Cardiac muscle cell (in vitro differentiated cells and primary cell): ENCODE measurements around the gene NPL. TPM values are rescaled to one million over a fixed set of nuclear protein-coding genes. Genes with fewer than 3 reads are reported as not detected.

ENCODE experiments used
- DNase-seq, 2 donors: peaks; one replicate each; pipeline versions ENCODE4 v3.0.0 to v3.0.0-alpha.2; 2010 to 2017; ENCODE audit warnings: low read depth in 1 of 2, low spot score in 1 of 2
- H3K27ac ChIP-seq: fragments of 200-600 bp; sonication (generic); 2 replicates; pipeline ENCODE4 v1.5.1; 2016
- H3K27me3 ChIP-seq: fragments of 200-600 bp; sonication (generic); 2 replicates; pipeline ENCODE4 v1.6.0; 2016; ENCODE audit warnings: control low read depth
- H3K36me3 ChIP-seq: fragments of 200-600 bp; sonication (generic); 2 replicates; pipeline ENCODE4 v1.5.1; 2016; ENCODE audit warnings: control low read depth
- H3K4me1 ChIP-seq: fragments of 200-600 bp; sonication (generic); 2 replicates; pipeline ENCODE4 v1.8.1; 2017; ENCODE audit warnings: low read depth, mild to moderate bottlenecking, mixed run types
- H3K4me3 ChIP-seq: fragments of 200-600 bp; sonication (generic); 2 replicates; pipeline ENCODE4 v1.5.1; 2016; ENCODE audit warnings: mild to moderate bottlenecking
- H3K9me3 ChIP-seq: fragments of 200-600 bp; sonication (generic); 2 replicates; pipeline ENCODE4 v1.5.1; 2017; ENCODE audit warnings: low read depth, mild to moderate bottlenecking, control low read depth
- CTCF ChIP-seq: IDR thresholded peaks from 2 replicates; pipeline ENCODE4 v1.5.1; 2012; ENCODE audit warnings: low read depth, mild to moderate bottlenecking, low read length
- polyA plus RNA-seq: library from polyadenylated mRNA; unstranded; fragments of >200 nt; fragmentation: Nextera tagmentation; extraction: Ambion mirVana; gene quantifications from 2 replicates; pipeline ENCODE4 v1.2.1, GENCODE V29; 2016
- total RNA-seq: library from RNA; depleted of rRNA; stranded (reverse); fragments of >200 nt; gene quantifications from 2 replicates; pipeline ENCODE4 v1.2.3, GENCODE V29; 2016

NPL gene
- total and polyA plus RNA-seq, 2 experiments from 2014 or later = 0.66 to 1.9 TPM

GRCh38 chr1:182786223-182786994 lies 3.2 kb upstream of the NPL start:
- TF ChIP-seq CTCF = peak; percentile 87

GRCh38 chr1:182786995-182787324 lies 2.6 kb upstream of the NPL start:
- H3K4me1 ChIP-seq = no peaks in the 10 kb centered on the region
- H3K36me3 ChIP-seq = no peaks in the 10 kb centered on the region
- no peak for TF ChIP-seq CTCF
- no peak overlapping the region for H3K27ac ChIP-seq
- H3K27me3 ChIP-seq = peaks cover 26% of the 10 kb centered on the region
- H3K9me3 ChIP-seq = no peaks in the 10 kb centered on the region
- no peak overlapping the region for H3K4me3 ChIP-seq
- DNase-seq = no peak

More at GRCh38 chr1:182786223-182786994, 3.2 kb upstream of the NPL start:
- no peaks in the 10 kb centered on the region for H3K4me1 ChIP-seq
- no peak overlapping the region for H3K4me3 ChIP-seq
- peak; percentile 78 to 87 for DNase-seq
- H3K36me3 ChIP-seq = no peaks in the 10 kb centered on the region
- no peak overlapping the region for H3K27ac ChIP-seq
- H3K27me3 ChIP-seq = peaks cover 26% of the 10 kb centered on the region
- H3K9me3 ChIP-seq = no peaks in the 10 kb centered on the region

- no peak for TF ChIP-seq CTCF
- Histone ChIP-seq H3K27me3 (peaks cover 26% of the 10 kb centered on the region), H3K36me3 (no peaks in the 10 kb centered on the region), H3K4me3 (no peak overlapping the region), H3K4me1 (no peaks in the 10 kb centered on the region), H3K27ac (no peak overlapping the region), H3K9me3 (no peaks in the 10 kb centered on the region)
- DNase-seq = no peak
Observed at GRCh38 chr1:182791281-182792179, 2.0 kb downstream of the NPL start.

- H3K27me3 ChIP-seq = peaks cover 3% of the 10 kb centered on the region
- no peaks in the 10 kb centered on the region for H3K4me1 ChIP-seq
- H3K36me3 ChIP-seq = no peaks in the 10 kb centered on the region
- no peak for TF ChIP-seq CTCF
- DNase-seq = no peak
- no peak overlapping the region for H3K27ac ChIP-seq
- H3K4me3 ChIP-seq = no peak overlapping the region
- H3K9me3 ChIP-seq = no peaks in the 10 kb centered on the region
Observed at GRCh38 chr1:182794091-182794490, 4.5 kb downstream of the NPL start.

GRCh38 chr1:182794676-182795201 lies 5.2 kb downstream of the NPL start:
- Histone ChIP-seq H3K4me3 (no peak overlapping the region), H3K9me3 (no peaks in the 10 kb centered on the region), H3K36me3 (no peaks in the 10 kb centered on the region), H3K27me3 (no peaks in the 10 kb centered on the region), H3K4me1 (no peaks in the 10 kb centered on the region), H3K27ac (no peak overlapping the region)
- no peak for TF ChIP-seq CTCF
- no peak for DNase-seq
